GM21528 (cell line): Measurements from ENCODE around the gene DCAF8L2.
"Not testable (repeated sequence)": the region's sequence is repeated elsewhere in the genome, so short reads cannot be mapped to it uniquely, and the experiment has no call there.

ENCODE experiments used
- ATAC-seq: cut with Tn5 transposase; IDR thresholded peaks from one replicate; pipeline ENCODE4 v1.9.1; 2021; ENCODE audit warnings: mild to moderate bottlenecking, moderate library complexity; ENCODE audit not compliant: unreplicated experiment, low FRiP score

Gene DCAF8L2

DNA sequence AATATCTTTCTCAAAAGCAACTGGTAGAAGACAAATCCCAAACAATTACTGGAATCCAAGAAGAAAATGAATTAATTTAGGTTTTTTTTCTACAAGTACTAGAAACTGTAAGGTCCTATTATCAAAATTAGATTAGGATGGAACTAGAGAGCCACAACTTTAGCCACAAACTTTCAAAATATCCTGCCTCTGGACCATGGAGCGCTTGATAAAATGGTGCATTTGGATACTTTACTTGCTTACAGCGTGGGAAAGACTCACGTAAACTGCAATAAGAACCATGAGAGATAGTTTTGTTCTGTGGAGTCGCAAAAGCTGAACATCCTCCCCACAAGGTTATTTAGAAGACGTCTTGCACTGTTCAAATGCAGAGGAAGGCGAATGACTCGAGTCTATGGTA, at the start of gene DCAF8L2:
Gene DCAF8L2 (plus strand): TSS at position 301 of the 400 bp plus-strand sequence. CDS start 156,552 bp downstream, outside the sequence.
- ATAC-seq, result no peak

- ATAC-seq, result not testable (repeated sequence)
These were observed 49.0 kb upstream of the DCAF8L2 start for GRCh38 chrX:27541161-27541560.

GRCh38 chrX:27548624-27549023, 41.5 kb upstream of the DCAF8L2 start:
- no peak for ATAC-seq

- no peak for ATAC-seq
These were observed 40.5 kb upstream of the DCAF8L2 start for GRCh38 chrX:27549688-27550087.

- no peak for ATAC-seq
These were observed 34.6 kb upstream of the DCAF8L2 start for GRCh38 chrX:27555514-27555913.

- no peak for ATAC-seq
These were observed 24.2 kb upstream of the DCAF8L2 start for GRCh38 chrX:27565992-27566391.

- no peak for ATAC-seq
These were observed 19.0 kb upstream of the DCAF8L2 start for GRCh38 chrX:27571164-27571563.

DNA sequence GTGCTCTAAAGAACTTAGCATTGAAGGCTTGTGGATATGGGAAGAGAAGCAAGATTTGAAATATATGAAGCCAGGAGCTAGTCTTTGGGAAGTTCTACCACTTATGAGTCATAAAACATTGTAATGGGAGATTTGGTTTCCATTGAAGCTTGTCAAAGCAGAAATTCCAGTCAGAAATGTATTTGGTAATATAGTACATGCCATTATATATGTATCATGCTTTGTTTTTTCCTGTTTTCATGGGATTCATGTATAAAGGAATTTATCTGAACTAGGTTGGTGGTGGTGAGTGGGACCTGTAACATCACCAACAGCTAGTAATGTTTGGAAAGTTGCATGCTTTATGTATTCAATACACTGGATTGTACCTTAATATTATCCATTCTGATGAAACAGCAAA, 14.6 kb upstream of the DCAF8L2 start:
- no peak for ATAC-seq

- ATAC-seq, result no peak
These were observed 6.2 kb upstream of the DCAF8L2 start for GRCh38 chrX:27583976-27584375.

- no peak for ATAC-seq
These were observed 1.8 kb downstream of the DCAF8L2 start for GRCh38 chrX:27591938-27592337.

- ATAC-seq, result no peak
These were observed 7.4 kb downstream of the DCAF8L2 start for GRCh38 chrX:27597508-27597907.

GRCh38 chrX:27598312-27598711, 8.2 kb downstream of the DCAF8L2 start:
- no peak for ATAC-seq

GRCh38 chrX:27599928-27600327, 9.8 kb downstream of the DCAF8L2 start:
- no peak for ATAC-seq

DNA sequence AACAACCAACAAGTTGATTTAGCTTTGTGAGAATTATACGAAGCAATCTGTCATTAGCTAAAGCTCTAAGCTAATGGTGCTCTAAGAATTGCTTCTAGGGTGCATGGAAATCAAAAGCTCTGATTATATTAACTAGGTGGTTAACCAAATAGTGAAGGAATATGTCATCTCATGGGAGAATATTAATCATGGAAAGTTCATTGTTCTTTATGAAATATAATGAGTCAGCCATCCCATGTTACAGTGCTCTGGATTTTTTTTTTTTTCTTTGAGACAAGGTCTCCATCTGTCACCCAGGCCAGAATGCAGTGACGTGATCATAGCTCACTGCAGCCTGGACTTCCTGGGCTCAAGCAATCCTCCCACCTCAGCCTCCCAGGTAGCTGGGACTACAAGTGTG, 10.5 kb downstream of the DCAF8L2 start:
- ATAC-seq, result no peak

- ATAC-seq, result no peak
These were observed 18.5 kb downstream of the DCAF8L2 start for GRCh38 chrX:27608671-27609070.

DNA sequence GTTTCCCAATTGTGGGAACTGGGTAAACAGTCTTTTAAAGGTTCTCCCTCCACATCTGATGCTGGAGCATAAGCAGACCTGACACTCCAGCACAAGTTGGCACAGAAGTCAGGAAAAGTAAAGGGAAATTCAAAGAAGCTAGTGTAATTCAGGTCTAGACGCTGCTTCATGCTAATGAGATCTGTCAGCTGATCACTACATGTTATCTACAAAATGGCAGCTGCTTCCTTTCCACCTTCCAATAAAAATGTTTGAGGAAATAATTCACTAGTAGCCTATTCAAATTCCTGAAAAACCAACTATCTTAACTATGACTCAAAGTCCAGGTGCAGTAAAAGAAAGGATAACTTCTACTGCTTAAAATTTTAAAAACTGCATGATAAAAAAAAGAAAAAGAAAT, 29.3 kb downstream of the DCAF8L2 start:
- no peak for ATAC-seq

GRCh38 chrX:27619975-27620374, 29.8 kb downstream of the DCAF8L2 start:
- ATAC-seq, result no peak

GRCh38 chrX:27622883-27623282, 32.7 kb downstream of the DCAF8L2 start:
- ATAC-seq, result no peak

- no peak for ATAC-seq
These were observed 35.9 kb downstream of the DCAF8L2 start for GRCh38 chrX:27626066-27626465.

GRCh38 chrX:27633328-27633727, 43.2 kb downstream of the DCAF8L2 start:
- ATAC-seq, result no peak

- ATAC-seq, result no peak
These were observed 66.4 kb downstream of the DCAF8L2 start for GRCh38 chrX:27656581-27656980.

DNA sequence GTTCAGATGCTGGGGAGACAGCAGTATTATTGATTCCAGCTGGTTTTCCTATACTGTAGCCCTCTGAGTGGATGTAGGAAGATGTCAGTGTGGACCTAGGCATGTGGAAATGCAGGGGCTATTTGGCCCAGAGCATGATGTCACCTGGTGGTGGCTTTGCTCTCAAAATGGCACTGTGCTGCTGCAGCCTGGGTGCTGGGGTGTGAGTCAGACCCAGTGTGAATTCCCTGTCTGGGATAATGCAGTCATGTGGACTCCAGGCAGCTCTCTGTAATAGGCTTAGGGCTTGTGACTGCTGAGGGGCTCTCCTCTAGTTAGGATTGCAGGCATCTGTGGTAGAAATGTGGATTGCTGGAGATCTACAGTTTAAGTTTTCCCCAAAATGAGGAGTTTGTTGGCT, 70.7 kb downstream of the DCAF8L2 start:
- no peak for ATAC-seq

GRCh38 chrX:27671234-27671633, 81.1 kb downstream of the DCAF8L2 start:
- no peak for ATAC-seq
